ENCODE measurements around the gene ZFAND3. TPM values are rescaled to one million over a fixed set of nuclear protein-coding genes. Genes with fewer than 3 reads are reported as not detected.

Gene ZFAND3
- polyA plus RNA-seq, 3 donors = 11.5 to 21.1 (median 11.7) TPM

DNA sequence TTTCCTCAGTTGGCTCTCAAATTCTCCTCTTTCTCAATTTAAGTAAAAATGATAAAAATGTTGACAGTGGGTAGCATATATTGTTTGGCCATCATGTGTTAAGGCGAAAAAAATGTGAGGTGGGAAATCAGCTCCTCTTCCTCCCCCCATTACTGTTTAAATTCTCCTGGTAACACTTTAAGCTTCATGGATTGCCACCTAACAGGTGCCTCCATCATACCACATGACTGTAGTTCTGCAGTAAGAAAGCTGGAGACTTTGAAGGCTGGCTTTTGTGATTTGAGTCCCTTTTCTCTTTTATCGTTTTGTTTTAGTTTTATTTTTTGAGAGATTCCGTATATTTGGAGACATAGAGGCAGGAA is 1.2 kb downstream of the ZFAND3 start:
- H3K9me3 ChIP-seq (replicated peaks in 1 of 2; ENCODE audit: control insufficient read depth in 1 of 2, insufficient read depth in 1 of 2, low read length in 2 of 2) = no peaks in the 10 kb centered on the region
- peaks cover 22 to 41% of the 10 kb centered on the region in 2 donors for H3K4me1 ChIP-seq (ENCODE audit: control insufficient read depth in 1 of 2, insufficient read depth in 2 of 2, low read length in 2 of 2)
- Mint-ChIP-seq H3K9me3 (no peaks in the 10 kb centered on the region), H3K27me3 (ENCODE audit: low read depth in 3 of 3) (peaks cover 0 to 2% (median 0%) of the 10 kb centered on the region in 3 donors), H3K27ac (peak overlapping the region; percentile 84 to 100 (median 92)), H3K4me1 (peaks cover 48% of the 10 kb centered on the region), H3K36me3 (peaks cover 4 to 5% of the 10 kb centered on the region in 2 donors), H3K4me3 (peak overlapping the region; percentile 86 to 88)
- H4K20me1 ChIP-seq (ENCODE audit: insufficient read depth, low read length) = peaks cover 57% of the 10 kb centered on the region
- no CpG with 5 or more reads among the region's 3 CpGs for WGBS (ENCODE audit: insufficient coverage)
- H2AFZ ChIP-seq (ENCODE audit: insufficient read depth, low read depth, low read length, poor library complexity, severe bottlenecking) = no peak overlapping the region
- intact Hi-C loops (cut with micrococcal nuclease) = loop anchor here in 1 of 2 donors (5.0 kb wide), 1 partner anchor 37 kb away; no protein-coding TSS in a partner anchor
- H3K27ac ChIP-seq (ENCODE audit: low read depth in 1 of 2, low read length in 2 of 2) = peak overlapping the region; percentile 63 to 71
- TF ChIP-seq, protein P1, sequence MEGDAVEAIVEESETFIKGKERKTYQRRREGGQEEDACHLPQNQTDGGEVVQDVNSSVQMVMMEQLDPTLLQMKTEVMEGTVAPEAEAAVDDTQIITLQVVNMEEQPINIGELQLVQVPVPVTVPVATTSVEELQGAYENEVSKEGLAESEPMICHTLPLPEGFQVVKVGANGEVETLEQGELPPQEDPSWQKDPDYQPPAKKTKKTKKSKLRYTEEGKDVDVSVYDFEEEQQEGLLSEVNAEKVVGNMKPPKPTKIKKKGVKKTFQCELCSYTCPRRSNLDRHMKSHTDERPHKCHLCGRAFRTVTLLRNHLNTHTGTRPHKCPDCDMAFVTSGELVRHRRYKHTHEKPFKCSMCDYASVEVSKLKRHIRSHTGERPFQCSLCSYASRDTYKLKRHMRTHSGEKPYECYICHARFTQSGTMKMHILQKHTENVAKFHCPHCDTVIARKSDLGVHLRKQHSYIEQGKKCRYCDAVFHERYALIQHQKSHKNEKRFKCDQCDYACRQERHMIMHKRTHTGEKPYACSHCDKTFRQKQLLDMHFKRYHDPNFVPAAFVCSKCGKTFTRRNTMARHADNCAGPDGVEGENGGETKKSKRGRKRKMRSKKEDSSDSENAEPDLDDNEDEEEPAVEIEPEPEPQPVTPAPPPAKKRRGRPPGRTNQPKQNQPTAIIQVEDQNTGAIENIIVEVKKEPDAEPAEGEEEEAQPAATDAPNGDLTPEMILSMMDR (IDR thresholded peaks at IDR 0.05) = no peak
- peak in 1 of 3 donors; percentile 20 for DNase-seq
- H3K79me2 ChIP-seq (ENCODE audit: insufficient read depth, low read length) = peaks cover 57% of the 10 kb centered on the region
- peak overlapping the region; percentile 86 for H3K9ac ChIP-seq (ENCODE audit: insufficient read depth, low read length, poor library complexity, severe bottlenecking)
- peaks cover 0 to 8% of the 10 kb centered on the region in 2 donors for H3K36me3 ChIP-seq (replicated peaks in 1 of 2; ENCODE audit: control insufficient read depth in 1 of 2, insufficient read depth in 2 of 2, low read length in 2 of 2)
- H3K4me2 ChIP-seq (replicated peaks; ENCODE audit: extremely low read depth, low read length, poor library complexity, severe bottlenecking) = peak overlapping the region; percentile 76
- peak overlapping the region; percentile 55 to 90 (median 85) for H3K4me3 ChIP-seq (replicated peaks in 1 of 3; ENCODE audit: low read depth in 2 of 3, low read length in 3 of 3)
- H3K27me3 ChIP-seq (ENCODE audit: control insufficient read depth in 2 of 2, insufficient read depth in 2 of 2, low read length in 2 of 2) = no peaks in the 10 kb centered on the region

- Mint-ChIP-seq H3K4me1 (peaks cover 55% of the 10 kb centered on the region), H3K27me3 (ENCODE audit: low read depth in 3 of 3) (peaks cover 0 to 2% (median 0%) of the 10 kb centered on the region in 3 donors), H3K27ac (peak overlapping the region in 5 of 7 donors; percentile 29 to 100 (median 92)), H3K4me3 (peak overlapping the region in 1 of 2 donors; percentile 34), H3K9me3 (no peaks in the 10 kb centered on the region), H3K36me3 (peaks cover 7 to 10% of the 10 kb centered on the region in 2 donors)
- peaks cover 0 to 8% of the 10 kb centered on the region in 2 donors for H3K36me3 ChIP-seq (replicated peaks in 1 of 2; ENCODE audit: control insufficient read depth in 1 of 2, insufficient read depth in 2 of 2, low read length in 2 of 2)
- DNase-seq = no peak
- H3K4me1 ChIP-seq (ENCODE audit: control insufficient read depth in 1 of 2, insufficient read depth in 2 of 2, low read length in 2 of 2) = peaks cover 28 to 48% of the 10 kb centered on the region in 2 donors
- intact Hi-C loops (cut with micrococcal nuclease) = loop anchor here in 1 of 2 donors (5.0 kb wide), 1 partner anchor 36 kb away; no protein-coding TSS in a partner anchor
- H3K4me2 ChIP-seq (replicated peaks; ENCODE audit: extremely low read depth, low read length, poor library complexity, severe bottlenecking) = peak overlapping the region; percentile 76
- peaks cover 65% of the 10 kb centered on the region for H4K20me1 ChIP-seq (ENCODE audit: insufficient read depth, low read length)
- H3K9me3 ChIP-seq (replicated peaks in 1 of 2; ENCODE audit: control insufficient read depth in 1 of 2, insufficient read depth in 1 of 2, low read length in 2 of 2) = no peaks in the 10 kb centered on the region
- H3K27ac ChIP-seq (ENCODE audit: low read depth in 1 of 2, low read length in 2 of 2) = no peak overlapping the region
- no peak overlapping the region for H2AFZ ChIP-seq (ENCODE audit: insufficient read depth, low read depth, low read length, poor library complexity, severe bottlenecking)
- peaks cover 65% of the 10 kb centered on the region for H3K79me2 ChIP-seq (ENCODE audit: insufficient read depth, low read length)
- no peaks in the 10 kb centered on the region for H3K27me3 ChIP-seq (ENCODE audit: control insufficient read depth in 2 of 2, insufficient read depth in 2 of 2, low read length in 2 of 2)
- peak overlapping the region in 1 of 3 experiments; percentile 90 for H3K4me3 ChIP-seq (replicated peaks in 1 of 3; ENCODE audit: low read depth in 2 of 3, low read length in 3 of 3)
- TF ChIP-seq, protein P1 (IDR thresholded peaks at IDR 0.05) = no peak
- 100% methylated on average over 1 of the region's 7 CpGs for WGBS (ENCODE audit: insufficient coverage)
- H3K9ac ChIP-seq (ENCODE audit: insufficient read depth, low read length, poor library complexity, severe bottlenecking) = no peak overlapping the region
Observed at GRCh38 chr6:37821446-37821845, 1.9 kb downstream of the ZFAND3 start.

Data from CD14-positive monocyte (primary cell).